T1000 (cell line): ENCODE data around the gene ITGAE.

ENCODE experiments used
- DNase-seq: peaks from one replicate; lab custom pipeline; 2025; ENCODE audit warnings: mixed read lengths; lab: John Stamatoyannopoulos, UW

The ITGAE gene

DNA sequence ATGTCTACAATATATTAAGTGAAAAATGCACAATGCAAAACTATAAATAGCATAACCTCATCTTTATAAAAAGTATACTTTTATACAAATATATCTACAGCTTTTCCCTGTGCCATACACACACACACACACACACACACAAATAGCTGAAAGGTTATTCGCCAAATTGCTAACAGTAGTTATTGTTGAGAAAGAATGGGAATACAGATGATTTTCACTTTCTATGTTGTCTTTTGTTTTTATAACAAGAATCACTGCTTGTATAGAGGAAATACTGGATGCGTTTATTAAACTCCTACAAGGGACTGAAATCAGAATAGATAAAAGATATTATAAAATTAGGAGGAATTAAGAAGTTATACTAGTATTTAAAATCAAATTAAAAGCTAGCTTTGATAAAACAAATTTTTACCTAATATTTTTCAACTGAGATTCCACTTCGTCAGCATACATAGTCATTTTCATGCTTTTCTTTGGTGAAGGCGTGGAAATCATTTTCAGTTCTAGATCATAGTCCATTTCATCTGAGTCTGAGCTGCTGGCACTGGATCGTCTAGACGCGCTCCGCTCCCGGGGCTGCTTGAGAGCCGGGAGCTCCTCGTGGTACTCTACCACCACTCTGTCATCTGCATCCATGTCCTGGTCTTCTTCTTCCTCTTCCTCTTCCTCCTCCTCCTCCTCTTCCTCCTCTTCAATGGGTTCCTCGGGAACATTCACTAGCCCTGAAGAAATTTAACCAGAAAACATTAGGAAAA is 17.0 kb upstream of the ITGAE start:
- DNase-seq = no peak

DNA sequence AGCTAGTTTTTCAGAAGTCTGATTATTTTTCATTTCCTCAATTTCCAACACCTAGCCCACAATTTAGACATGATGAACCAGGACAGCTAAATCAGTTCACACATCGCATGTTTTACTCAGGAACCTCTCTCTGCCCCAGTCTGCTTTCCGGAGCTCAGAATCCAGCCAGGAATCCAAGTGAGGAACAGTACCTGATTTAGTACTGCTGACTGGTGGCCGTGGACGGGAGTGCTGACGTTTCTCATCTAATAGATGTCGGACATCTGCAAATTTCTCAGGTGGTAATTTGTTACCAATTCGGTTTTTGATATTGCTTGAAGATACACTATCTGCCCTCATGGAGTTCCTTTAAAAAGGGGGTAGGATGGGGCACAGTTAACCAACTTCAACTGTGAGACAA is 14.9 kb upstream of the ITGAE start:
- no peak for DNase-seq

DNA sequence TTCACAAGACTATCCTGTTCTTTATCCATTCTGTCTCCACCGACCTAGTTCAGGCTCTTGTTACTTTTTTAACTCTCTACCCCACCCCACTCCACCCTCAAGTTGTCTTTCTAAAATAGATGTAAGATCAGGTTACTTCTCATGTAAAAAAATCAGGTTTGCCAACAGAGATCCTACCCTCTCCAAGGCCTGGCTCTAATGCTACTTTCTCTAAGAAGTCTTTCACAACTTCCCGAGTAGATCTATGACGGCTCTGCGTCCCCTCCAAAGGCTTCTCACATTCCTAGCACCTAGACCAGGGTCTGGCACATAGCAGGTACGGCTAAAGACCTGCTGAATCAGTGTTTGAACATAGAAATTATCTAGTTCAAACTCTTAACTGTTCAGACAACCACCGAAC is 14.1 kb upstream of the ITGAE start:
- DNase-seq = no peak

DNA sequence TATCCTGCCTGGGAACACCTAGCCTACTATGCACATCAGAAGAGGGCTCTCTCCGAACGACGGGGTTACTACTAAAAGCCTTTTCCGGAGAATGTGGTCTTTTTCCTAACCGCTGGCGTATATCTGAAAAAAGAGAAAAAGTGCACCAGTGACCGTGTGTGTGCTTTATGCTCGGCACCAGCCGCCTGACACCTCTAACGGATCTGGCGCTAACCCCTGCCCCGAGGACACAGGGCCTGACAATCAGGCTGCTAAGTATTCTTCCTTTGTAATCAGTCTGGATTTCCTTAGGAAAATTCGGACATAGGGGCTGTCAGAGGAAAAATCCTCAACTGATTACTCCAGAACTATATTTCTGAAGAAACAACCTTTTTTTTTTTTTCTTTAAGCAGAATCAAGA is 13.4 kb upstream of the ITGAE start:
- no peak for DNase-seq

DNA sequence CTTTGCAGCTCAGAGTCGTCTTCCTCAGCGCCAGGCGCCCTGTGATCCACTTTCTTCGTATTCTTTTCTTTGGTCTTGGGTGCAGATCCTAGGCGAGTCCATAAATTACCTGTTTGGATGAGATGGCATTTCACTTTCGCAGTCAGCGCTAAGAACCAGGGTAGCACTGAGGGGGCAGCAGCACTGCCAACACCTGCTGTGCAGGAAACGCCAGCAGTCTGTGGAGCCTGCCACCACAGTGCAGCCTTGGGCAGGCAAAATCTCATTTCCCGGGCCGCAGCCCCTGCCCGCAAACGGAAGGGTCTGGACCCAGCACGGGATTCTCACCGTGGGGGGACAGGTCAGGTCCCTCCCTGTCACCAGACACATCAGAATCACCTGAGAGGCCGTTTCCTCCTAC is 12.2 kb upstream of the ITGAE start:
- no peak for DNase-seq

DNA sequence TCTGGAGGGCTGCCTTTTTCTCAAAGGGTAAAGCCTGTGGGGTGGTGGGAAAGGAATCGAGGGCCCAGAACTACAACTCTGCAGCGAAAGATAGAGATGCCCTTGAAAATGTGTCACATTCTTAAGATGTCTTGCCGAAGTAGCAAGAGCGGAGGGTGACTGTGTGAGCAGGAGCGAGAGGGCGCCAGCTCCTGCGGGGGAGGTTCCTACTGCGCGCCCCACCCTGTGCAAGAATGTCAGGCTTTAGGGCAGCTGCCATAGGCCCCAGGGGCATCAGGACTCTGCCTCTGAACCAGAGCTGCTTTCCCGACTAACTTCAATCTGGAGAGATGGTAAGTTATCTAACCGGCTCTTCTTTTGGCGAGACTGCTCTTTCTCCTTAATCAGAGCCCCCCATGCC is 11.8 kb upstream of the ITGAE start:
- no peak for DNase-seq

DNA sequence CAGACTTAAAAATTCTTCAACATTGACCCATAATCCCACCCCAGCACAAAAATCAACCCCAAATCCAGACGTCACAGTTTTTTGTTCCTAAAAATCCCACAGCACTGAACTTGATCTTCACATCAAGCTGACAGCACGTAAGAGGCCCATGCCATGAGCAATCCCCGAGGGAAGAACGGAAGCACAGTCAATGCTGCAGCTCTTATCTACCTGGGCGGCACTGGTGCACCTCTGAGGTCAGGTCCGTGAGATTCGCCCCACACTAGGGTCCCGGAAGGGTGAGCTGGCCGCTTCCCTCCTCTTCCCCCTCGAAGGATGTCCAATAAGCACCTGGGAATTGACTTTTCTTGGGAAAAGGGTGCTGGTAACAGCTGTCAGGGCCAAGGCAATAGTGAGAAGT is 11.3 kb upstream of the ITGAE start:
- DNase-seq = no peak

DNA sequence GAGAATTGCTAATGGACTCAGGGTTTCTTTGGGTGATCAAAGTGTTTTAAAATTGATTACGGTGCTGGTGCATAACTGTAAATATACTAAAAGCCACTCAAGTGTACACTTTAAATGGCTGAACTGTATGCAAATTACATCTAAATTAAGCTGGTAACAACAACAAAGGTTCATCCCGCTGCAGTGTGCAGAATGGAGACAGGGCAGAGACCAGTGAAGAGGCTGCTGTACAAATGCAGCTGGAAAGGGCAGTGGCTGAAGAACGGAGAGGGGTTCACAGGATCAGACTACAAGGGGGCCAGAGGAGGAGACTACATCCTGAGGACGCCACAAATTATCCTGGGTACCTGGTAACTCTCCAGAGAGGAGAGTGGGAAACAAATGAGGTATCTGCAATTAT is 9.0 kb upstream of the ITGAE start:
- no peak for DNase-seq

DNA sequence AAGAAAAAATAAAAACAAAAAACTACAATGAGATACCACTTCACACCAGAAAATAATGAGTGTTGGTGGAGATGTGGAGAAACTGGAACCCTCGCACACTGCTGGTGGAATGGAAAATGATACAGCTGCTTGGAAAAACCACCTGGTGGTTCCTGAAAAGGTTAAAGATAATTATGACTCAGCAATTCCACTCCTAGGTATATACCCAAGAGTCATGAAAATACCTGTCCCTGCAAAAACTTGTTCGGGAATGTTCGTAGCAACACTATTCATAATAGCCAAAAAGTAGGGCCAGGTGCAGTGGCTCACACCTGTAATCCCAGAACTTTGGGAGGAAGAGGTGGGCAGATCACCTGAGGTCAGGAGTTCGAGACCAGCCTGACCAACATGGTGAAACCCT is 8.1 kb upstream of the ITGAE start:
- no peak for DNase-seq

DNA sequence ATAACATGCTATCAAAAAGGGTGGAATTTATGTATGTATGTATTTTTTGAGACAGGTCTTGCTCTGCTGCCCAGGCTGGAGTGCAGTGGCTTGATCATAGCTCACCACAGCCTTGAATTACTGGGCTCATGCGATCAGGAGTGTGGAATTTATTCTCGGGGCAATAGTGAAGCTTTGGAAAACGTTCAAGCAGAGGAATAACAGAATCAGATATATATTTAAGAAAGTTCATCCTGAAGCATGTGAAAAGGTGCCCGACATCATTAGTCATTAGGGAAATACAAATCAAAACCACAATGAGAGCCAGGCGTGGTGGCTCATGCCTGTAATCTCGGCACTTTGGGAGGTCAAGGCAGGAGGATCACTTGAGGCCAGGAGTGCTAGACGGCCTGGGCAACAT is 7.7 kb upstream of the ITGAE start:
- no peak for DNase-seq

DNA sequence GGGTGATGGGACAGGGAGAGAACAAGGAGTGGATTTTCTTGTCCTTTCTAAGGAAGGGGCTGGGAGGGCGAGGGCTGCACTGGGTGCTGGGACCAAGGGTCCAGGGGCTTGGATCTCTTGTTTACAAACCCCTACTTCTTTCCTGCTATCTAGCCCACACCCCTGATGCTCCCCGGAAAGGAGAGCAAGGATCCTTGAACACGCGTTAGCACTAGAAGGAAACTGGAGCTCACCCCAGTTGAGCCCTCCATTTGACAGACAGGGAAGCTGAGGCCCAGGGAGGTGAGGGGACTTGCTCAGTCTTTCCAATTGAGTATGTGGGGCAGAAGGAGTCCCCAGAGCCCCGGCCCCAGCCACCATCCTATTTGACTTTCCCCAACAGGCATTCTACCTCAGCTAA is 4.6 kb upstream of the ITGAE start:
- no peak for DNase-seq

DNA sequence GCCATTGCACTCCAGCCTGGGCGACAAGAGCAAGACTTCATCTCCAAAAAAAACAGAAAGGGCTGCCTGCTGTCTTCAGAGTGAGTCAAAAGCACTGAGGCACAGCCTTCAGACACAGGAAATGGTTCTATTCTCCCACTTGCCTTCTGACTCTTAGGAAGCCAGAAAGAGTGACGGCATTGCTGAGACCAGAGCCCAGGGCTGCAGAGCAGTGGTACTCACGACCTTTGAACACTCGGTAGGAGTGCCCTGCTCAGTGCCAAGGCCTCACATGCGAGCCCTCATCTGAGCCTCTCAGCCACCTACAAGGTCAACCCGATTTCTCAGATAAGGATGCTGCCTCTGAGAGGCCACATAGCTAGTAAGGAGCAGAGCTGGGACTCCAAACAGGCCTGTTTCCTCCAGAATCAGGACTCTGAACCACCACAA is 3.5 kb upstream of the ITGAE start:
- DNase-seq = no peak

DNA sequence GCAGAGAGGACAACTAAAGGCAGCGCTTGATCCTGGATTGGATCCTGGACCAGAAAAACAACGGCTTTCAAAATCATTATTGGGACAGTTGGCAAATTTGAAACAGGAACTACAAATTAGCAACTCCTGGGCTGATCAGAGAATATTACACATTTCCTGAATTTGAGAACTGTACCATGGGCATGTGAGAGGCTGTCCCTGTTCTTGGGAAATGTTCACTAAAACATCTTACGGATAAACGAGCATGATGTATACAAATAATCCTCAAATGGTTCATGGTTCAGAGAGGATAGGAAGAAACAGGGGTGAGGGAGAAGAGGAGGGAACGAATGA is 2.3 kb upstream of the ITGAE start:
- no peak for DNase-seq

DNA sequence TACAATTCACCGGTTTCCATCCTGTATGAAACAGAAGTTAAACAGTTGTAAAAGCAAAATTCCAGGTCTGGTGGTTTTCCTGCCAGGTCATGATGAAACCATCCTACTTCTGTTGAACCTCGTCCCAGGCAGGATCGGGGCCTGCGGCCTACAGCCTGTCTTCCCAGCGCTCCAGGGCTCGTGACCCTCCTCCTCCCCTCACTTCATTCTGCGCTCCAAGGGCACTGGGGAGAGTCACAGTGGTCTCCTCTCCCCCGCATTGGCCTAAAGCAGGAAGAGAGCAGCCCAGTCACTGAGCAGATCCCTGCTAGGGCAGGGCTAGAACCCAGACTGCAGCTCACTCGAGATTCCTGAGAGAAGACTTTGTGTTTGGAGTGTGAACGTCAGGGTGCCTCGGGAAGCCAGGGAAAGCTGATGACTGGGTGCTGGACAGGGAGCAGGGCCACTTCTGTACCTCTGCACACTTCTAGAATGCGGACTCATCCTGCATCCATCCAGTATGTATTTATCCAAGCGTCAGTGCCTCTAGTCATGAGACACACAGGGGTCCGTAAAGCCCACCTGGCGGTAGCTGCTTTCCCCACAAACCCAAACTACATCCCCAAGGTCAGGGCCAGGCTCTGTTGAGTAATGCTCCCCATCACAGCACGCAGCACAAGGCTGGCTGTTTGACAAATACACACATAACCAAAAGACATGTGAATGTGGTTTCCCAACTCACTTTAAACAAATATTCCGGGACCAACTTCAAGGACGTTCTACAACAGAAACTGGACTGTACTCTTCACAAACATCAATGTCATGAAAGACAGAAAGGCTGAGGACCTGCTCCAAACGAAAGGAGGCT is 1.7 kb upstream of the ITGAE start:
- DNase-seq = no peak

DNA sequence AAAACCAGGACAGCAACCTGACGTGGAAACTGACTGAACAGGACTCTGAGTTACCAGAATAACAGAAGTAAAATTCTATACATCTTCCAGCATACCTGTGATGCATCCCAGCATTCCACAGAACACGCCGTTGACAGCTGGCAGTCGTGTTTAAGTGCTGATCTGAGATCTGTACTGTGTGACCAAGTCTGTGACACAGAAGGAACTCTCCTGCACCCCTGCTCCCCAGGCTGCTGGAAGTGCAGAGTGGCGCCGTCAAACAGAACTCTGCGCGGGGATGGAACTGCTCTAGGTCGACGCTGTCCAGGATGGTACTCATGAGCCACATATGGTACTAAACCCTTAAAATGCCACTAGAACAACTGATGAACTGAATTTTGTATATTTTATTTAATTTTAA is 804 bp upstream of the ITGAE start:
- no peak for DNase-seq

DNA sequence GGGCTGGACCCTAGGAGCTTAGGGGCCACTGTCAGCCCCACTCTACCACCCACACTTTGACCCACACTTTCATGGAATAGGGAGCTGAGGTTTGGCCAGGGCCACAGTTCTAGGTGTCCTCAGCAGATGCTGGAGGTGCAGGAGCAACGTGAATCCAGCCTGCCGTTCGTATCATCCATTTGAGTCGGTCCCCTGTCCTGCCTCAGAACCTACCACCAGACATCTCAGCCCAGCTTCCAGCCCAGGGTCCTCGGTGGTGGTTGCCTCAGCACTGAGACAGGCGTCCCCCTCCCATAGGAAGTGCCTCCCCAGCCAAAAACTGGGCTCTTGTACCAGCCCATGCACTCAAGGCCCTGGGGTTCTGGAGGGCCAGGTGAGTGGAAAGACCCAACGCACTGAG is 359 bp upstream of the ITGAE start:
- DNase-seq = no peak

DNA sequence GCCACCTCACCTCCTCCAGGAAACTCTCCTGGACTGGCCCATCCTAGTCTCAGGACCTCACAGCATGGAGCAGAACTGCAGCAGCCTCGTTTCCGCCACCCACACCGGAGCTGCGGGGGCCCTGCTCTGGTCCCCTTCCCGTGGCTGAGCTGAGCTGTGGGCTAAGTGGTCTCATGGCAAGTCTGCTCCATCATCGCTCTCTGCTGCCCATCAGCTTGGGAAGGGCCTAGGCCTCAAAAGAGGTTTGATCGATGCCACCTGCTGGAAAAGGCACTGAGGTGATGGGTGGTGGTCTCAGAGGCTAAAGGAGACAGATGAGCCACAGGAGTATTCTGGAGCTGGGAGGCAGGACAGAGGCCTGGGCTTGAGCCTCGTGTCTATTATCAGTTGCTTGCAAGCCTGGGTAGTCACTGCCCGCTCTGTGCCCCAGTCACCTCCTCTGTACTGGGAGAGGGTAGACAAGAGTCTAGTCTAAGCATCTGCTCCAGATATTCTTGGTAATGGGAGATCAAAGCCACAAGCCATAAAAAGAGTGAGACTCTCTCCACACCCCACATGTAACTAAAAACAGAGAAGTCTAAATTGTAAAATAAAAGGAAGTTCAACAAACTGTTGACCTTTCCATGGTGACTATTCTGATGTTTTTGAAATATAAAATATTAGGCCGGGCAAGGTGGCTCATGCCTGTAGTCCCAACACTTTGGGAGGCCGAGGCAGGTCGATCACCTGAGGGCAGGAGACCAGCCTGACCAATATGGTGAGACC is 1.6 kb downstream of the ITGAE start:
- DNase-seq = no peak

DNA sequence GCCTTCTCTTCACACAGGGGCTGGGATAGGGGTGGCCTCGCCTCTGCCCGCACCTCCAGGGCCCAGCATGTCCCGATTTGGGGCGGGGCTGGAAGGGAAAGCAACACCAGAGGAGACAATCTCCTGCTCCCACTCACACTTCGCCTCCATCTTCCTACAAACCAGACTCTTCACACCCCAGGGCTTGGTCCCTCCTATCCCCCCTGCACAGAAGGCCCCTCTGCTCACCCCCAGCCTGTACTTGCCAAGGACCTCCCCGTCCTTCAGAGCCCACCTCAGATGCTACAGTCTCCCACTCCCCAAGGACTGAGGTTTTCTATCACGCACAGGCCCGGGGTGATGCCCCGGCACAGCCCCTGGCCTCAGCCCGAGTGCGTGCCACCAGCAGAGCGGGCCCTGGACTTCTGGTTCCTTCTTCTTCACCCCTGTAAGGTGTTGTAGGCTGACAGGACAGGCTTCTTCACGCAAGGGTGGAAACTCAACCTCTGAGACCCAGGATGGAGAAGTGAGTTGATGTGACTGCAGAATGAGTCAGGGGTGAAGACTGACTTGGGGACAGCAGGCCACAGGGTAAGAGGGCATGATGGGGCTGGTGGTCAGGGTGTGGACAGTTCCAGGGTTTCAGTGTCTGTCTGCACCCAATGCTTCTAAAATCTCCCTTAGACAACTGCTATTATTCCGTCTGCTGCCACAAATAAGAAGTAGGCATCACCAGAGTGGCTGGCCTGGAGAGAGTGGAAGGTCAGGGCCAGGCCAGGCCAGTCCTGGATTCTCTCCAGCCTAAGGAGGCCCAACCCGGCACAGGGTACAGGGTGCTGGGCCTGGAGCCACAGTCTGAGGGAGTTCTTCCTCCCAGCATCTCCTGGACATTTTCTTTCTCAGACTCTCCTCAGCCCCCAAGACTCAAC is 2.5 kb downstream of the ITGAE start:
- DNase-seq = no peak

DNA sequence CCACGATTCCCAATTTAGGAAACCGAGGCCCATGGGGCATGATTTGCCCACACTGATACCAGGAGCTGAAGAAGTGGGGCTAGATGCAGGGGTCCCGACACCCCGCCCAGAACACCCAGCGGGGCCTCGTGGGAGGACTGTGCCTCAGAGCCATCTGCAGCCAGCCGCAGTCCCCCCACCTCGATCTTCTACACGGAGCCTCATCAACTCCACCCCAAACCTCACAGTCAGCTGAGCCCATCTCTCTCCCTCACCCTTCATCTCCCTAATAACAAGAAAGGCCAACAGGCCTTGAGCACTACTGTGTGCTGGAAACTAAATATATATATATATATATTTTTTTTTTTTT is 4.2 kb downstream of the ITGAE start:
- no peak for DNase-seq

DNA sequence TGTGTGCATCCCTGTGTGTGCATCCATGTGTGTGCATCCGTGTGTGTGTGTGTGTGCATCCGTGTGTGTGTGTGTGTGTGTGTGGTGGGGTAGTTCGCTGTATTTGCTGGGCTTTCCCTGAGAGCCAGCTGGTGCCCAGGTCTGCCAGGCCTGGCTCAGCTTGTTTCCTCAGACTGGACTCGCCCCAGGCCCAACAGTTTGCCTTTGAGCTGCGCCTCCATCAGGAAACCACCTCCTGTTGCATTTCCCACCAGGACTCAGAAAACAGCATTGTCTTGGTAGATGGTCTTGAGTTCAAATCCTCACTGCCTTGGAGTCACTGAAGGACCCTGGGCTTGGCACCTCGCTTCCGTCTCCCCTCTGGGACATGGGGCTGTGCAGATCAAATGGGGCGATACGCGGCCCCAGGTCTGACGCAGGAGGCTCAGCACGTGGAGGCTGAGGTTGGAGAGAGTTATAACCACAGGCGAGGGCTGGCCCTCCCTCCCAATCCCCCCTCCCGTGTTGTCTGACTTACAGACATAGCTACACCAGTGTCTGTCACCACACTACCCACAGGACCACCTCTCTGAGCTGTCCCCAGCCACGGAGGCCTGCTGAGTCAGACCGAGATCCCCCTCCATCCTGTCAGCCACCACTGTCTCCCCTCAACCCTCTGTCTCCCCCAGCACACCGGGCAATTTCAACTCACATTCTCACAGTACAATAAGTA is 4.7 kb downstream of the ITGAE start:
- DNase-seq = no peak

DNA sequence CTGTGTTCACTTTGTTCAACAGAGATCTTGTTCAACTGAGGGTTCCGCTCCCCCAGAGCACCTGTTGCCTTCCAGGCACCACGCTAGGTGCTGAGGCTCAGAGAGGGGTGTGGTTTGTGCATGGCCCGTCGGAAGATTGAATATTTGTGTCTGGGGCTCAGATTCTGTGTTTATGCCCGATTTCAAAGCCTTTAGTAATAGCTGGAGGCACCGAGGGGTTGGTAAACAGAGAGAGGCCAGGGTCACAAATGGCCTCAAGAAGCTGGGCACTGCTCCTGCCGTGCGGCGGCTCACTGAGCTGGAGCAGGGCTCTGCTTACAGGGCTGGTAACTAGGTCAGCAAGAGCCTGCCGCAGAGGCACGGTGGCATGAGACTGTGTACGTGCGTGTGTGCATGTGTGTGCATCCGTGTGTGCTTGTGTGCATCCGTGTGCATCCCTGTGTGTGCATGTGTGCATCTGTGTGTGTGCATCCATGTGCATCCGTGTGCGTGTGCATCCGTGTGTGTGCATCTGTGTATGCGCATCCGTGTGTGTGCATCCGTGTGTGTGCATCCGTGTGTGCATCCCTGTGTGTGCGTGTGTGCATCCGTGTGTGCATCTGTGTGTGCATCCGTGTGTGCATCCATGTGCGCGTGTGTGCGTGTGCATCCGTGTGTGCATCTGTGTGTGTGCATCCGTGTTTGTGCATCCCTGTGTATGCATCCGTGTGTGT is 5.4 kb downstream of the ITGAE start:
- no peak for DNase-seq
